DMS 273 (cell line): ENCODE results near the gene UBR2.
"Not testable (repeated sequence)": the region's sequence is repeated elsewhere in the genome, so short reads cannot be mapped to it uniquely, and the experiment has no call there.

Experiments used
- DNase-seq: peaks from one replicate; lab custom pipeline; 2025; ENCODE audit not compliant: unreplicated experiment; lab: John Stamatoyannopoulos, UW

Gene UBR2

DNA sequence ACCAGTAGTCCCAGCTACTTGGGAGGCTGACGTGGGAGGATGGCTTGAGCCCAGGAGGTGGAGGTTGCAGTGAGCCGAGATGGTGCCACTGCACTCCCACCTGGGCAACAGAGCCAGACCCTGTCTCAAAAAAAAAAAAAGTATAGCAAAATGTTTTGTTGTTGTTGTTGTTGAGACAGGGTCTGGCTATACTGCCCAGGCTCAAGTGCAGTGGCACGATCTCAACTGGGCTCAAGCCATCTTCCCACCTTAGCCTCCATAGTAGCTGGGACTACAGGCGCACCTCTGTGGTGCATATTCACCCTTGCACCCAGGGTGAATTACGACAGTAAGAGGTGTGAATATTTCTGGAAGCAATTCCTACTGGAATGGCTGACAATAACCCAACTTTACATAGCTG is 11.4 kb upstream of the UBR2 start:
- DNase-seq: no peak

- peak; percentile 75 for DNase-seq
These were observed 8.1 kb upstream of the UBR2 start for GRCh38 chr6:42555477-42556457.

DNA sequence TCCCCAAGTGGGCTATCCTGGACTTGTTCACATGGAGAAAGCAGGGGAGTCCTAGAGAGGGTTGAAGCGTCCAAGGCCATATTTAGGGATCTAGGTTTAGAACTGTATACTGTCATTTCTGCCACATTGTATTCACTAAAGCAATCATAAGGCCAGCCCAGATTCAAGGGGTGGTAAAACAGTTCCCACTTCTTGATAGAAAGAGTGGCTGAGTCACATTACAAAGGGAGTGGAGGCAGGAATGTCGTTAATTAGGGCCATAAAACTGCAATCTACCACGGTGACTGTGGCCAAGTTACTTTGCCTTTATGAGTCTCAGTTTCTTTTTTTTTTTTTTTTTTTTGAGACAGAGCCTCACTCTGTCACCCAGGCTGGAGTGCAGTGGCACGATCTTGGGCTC is 7.4 kb upstream of the UBR2 start:
- DNase-seq: no peak

GRCh38 chr6:42559276-42559675 is 4.6 kb upstream of the UBR2 start:
- not testable (repeated sequence) for DNase-seq

- DNase-seq: no peak
These were observed 1.8 kb upstream of the UBR2 start for GRCh38 chr6:42561986-42562385.

DNA sequence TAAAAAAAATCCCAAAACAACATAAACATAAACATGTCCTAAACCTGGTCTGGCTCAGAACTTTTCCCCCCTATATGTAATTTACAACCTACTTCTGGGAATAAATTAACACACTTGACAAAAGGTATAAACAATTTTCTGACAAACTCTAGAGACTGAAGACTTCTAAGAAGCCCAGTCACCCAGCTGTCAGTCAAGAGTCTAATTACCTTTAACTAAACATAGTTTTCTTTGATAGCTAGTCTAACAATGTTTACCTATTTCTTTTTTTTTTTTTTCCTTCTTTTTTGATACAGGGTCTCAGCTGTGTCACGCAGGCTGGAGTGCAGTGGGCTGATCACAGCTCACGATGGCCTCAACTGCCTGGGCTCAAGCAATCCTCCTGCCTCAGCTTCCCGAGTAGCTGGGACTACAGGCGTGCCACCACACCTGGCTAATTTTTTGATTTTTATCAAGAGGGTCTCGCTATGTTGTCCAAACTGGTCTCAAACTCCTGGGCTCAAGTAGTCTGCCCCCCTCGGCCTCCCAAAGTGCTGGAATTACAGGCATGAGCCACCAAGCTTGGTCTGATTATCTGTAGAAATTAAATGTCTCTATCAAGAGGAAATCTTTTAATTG is 932 bp upstream of the UBR2 start:
- no peak for DNase-seq

GRCh38 chr6:42564506-42564825 is 637 bp downstream of the UBR2 start:
- DNase-seq: peak; percentile 85

DNA sequence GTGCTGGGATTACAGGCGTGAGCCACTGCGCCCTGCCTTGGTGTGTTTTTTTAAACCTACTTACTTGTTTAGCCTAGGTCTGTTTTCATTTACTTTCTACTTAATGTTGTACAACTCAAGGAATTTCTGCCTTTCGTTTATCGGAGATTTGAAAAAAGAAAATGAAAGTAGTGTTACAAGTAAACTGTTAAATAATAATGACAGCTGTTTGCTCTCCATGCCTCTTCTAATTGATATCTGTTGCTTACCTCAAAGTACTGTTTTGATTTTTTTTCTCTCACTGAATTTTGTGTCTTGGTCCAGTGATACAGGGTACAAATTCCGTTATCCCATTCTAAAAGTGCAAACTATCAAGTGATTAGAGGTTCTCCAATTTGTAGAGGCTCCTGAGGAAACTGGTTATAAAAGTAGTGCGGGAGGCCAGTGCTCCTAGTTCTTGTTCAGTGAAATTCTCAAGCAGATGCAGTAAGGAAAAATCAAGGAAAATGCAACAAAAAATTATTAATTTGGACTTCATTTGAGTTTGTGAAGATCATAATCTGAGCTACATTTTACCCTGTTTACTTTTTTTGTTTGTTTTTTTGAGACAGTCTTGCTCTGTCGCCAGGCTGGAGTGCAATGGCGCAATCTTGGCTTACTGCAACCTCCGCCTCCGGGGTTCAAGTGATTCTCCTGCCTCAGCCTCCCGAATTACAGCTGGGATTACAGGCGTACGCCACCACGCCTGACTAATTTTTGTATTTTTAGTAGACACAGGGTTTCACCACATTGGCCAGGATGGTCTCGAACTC is 2.2 kb downstream of the UBR2 start:
- DNase-seq: no peak

DNA sequence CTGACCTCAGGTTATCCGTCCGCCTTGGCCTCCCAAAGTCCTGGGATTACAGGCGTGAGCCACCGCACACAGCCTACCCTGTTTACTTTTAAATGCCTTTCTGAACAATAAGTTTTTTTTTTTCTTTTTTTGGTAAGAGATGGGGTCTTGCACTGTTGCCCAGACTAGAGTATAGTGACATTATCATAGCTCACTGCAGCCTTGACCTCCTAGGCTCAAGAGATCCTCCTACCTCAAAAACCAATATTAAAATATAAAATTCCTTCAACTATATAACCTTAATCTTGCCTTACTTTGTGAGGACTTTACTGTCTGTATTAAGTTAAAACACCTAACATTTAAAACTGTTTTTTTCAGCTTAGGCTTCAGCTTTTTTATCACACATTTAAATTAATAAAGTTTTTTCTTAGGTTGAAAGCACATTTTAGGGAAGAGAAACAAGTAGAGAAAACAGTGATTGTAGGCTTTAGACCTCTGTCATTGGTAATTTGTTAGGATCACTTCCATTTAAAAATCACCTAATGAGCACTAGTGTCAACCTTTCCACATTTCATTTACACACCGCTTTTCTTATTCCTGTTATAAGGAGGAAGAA is 2.9 kb downstream of the UBR2 start:
- DNase-seq: no peak

GRCh38 chr6:42567237-42567636 is 3.4 kb downstream of the UBR2 start:
- not testable (repeated sequence) for DNase-seq

DNA sequence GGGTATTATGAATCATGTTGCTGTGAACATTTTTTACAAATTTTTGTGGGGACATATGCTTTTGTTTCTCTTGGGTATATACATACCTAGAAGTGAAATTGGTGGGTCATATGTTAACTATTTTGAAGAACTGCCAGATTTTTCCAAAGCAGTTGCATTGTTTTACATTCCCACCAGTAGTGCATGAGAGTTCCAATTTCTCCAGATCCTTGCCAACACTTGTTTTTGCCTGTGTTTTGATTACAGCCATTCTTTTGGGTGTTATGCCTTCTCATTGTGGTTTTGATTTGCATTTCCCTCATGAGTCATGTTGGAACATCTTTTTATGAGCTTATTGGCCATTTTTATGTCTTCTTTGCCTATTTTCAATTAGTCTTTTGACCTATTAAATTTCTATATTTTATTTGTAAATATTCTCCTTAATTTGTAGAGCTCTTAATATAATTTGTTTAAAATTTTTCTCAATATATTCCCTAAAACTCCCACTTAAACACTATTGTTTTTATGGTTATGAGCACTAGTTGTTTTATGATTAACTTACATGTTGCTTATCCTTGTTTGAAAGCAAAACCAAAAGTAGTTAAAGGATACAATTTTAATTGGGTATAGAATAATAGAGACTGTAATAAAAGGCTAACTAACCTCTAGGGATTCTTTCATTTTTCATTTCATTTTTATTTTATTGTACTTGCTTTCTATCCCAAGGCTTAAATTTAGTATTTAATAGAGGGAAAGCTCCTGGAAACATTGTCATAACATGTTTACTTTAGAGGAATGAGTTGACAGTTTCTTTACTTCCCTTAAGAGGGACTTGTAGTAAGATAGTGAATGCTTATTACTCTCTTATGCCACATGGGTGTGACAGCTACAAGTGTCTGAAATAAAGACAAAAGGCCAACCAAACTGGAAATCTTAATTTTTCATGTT is 5.5 kb downstream of the UBR2 start:
- peak; percentile 17 for DNase-seq

DNA sequence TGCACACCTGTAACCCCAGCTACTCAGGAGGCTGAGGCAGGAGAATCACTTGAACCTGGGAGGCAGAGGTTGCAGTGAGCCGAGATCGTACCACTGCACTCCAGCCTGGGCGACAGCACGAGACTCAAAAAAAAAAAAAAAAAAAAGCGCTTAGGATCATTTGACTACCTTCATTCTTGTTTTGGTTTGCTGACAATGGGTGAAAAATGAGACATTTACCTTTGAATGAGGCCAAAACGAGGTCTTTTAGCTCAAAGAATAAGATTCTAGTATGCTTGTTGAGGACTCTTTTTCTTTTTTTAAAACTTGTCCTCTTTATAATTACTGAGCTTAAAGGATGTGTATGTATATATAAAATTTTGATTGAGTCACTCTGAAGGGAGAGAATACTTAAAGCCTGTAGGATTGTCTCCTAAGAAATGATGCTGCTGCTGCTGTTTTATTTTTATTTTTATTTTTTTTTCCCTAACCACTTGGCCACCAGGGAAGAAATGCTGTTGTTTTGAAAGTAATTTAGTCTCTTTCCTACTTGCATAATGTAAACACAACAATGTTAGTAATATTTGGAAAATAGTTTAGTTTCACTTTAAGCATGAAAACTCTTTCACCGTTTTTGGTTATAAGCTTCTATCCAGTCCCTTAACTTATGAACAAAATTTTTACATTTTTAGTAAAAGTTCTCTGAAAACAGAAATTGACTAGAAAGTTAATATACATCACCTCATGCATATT is 7.9 kb downstream of the UBR2 start:
- no peak for DNase-seq

GRCh38 chr6:42572523-42572922 is 8.7 kb downstream of the UBR2 start:
- DNase-seq: peak; percentile 39

- DNase-seq: not testable (repeated sequence)
These were observed 12.7 kb downstream of the UBR2 start for GRCh38 chr6:42576538-42576937.

GRCh38 chr6:42598300-42598699 is 34.5 kb downstream of the UBR2 start:
- peak; percentile 58 for DNase-seq

DNA sequence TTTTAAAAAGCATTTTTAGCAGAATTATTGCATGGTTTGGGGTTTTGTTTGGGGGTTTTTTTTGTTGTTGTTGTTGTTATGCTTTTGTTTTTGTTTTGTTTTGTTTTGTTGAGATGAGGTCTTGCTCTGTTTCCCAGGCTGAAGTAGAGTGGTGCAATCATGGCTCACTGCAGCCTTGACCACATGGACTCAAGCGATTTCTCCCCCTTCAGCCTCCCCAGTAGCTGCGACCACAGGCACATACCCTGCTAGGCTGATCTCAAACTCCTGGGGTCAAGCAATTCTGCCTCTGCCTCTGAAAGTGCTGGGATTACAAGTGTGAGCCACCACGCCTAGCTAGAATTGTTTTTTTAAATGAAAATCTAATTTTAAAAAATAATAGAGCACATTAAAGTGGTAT is 35.7 kb downstream of the UBR2 start:
- DNase-seq: no peak

DNA sequence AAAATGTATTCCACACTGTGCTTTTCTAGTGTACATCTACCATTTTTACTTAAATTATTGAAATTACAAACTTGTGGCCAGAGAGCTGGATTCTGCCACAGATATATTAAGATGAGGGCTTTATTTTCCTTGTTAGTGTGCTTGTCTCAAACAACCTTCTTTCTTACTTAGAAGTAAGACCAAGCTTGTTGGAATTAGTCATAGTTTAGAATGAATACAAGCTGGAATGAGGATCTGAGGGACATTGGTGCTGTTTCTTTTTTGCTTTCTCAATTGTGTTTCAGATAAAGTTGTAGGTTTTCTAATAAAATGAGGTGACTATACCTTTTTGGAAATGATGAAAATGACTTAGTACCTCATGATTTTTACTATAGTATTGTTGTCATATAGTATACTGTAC is 40.3 kb downstream of the UBR2 start:
- no peak for DNase-seq

GRCh38 chr6:42604699-42605098 is 40.9 kb downstream of the UBR2 start:
- not testable (repeated sequence) for DNase-seq

- no peak for DNase-seq
These were observed 46.6 kb downstream of the UBR2 start for GRCh38 chr6:42610416-42610815.

- DNase-seq: no peak
These were observed 51.7 kb downstream of the UBR2 start for GRCh38 chr6:42615518-42615917.
